Gastrocnemius medialis (tissue), 4 donors: ENCODE data around the gene PRDM16. TPM values are rescaled to one million over a fixed set of nuclear protein-coding genes. Genes with fewer than 3 reads are reported as not detected.

ENCODE experiments used
- ATAC-seq, 2 donors: fragments of 150-250 bp; one replicate each; pipeline ENCODE4 v1.9.1; 2016
- DNase-seq, 2 donors: peaks; one replicate each; pipeline ENCODE4 v3.0.0-alpha.2; 2019
- H3K27ac ChIP-seq, 4 donors: fragments of 200-600 bp; sonication (generic); 1 replicate in 1 of 4; 2 replicates in 3 of 4; pipeline ENCODE4 v1.5.1; 2016 to 2018; ENCODE audit warnings: mild to moderate bottlenecking in 2 of 4, moderate library complexity in 1 of 4
- H3K27me3 ChIP-seq, 3 donors: fragments of 200-600 bp; sonication (generic) in 2 of 3; 1 replicate in 1 of 3; 2 replicates in 2 of 3; pipeline versions ENCODE4 v1.5.1 to v1.6.0; 2016 to 2019; ENCODE audit warnings: mild to moderate bottlenecking in 1 of 3, moderate library complexity in 1 of 3
- H3K36me3 ChIP-seq, 2 donors: fragments of 200-600 bp; sonication (generic) in 1 of 2; one replicate each; pipeline ENCODE4 v1.5.1; 2017 to 2018
- H3K4me1 ChIP-seq, 2 donors: fragments of 200-600 bp; sonication (generic) in 1 of 2; one replicate each; pipeline ENCODE4 v1.5.1; 2016 to 2017; ENCODE audit warnings: mild to moderate bottlenecking in 2 of 2
- H3K4me3 ChIP-seq, 4 donors: fragments of 200-600 bp; sonication (generic) in 3 of 4; 1 replicate in 1 of 4; 2 replicates in 3 of 4; pipeline ENCODE4 v1.5.1; 2016 to 2019; ENCODE audit warnings: mild to moderate bottlenecking in 2 of 4
- H3K9me3 ChIP-seq, 3 donors: fragments of 200-600 bp; sonication (generic) in 2 of 3; 1 replicate in 1 of 3; 2 replicates in 2 of 3; pipeline ENCODE4 v1.5.1; 2016 to 2019
- POLR2A ChIP-seq, 2 donors: fragments of 450-650 bp; IDR thresholded peaks; one replicate each; pipeline ENCODE4 v1.6.1; 2017; ENCODE audit warnings: antibody characterized with exemption in 2 of 2, mild to moderate bottlenecking in 2 of 2, moderate library complexity in 2 of 2
- in situ Hi-C, 4 donors: fragments of 200-750 bp; cut with MboI; loops; one replicate each; pipeline versions ENCODE4 v1.15.0 to v1.8.0; 2017; ENCODE audit warnings: low sequenced_read_pairs in 4 of 4
- intact Hi-C: fragments of 100-400 bp; cut with DNase I; formaldehyde crosslinking; loops from one replicate; pipeline ENCODE4 v1.15.1; 2023; ENCODE audit warnings: low total_unique reads
- total RNA-seq, 4 donors: library from RNA; depleted of rRNA; stranded (reverse); fragments of >200 nt; gene quantifications; one replicate each; pipeline versions ENCODE4 v1.1.0 to v1.2.3, GENCODE V29; 2016
- TF ChIP-seq, protein P1 (sequence below), 5 experiments: fragments of 450-650 bp in 3 of 5; fragments of 200-600 bp in 2 of 5; sonication (generic) in 2 of 5; IDR thresholded peaks in 4 of 5; conservative IDR thresholded peaks in 1 of 5; 1 replicate in 4 of 5; 2 replicates in 1 of 5; pipeline ENCODE4 v1.5.1; 2016 to 2019; ENCODE audit warnings: antibody characterized with exemption in 5 of 5, mild to moderate bottlenecking in 3 of 5, moderate library complexity in 3 of 5

The PRDM16 gene
- total RNA-seq, 4 donors from 2014 or later, result 0.03 to 0.19 (median 0.17) TPM

DNA sequence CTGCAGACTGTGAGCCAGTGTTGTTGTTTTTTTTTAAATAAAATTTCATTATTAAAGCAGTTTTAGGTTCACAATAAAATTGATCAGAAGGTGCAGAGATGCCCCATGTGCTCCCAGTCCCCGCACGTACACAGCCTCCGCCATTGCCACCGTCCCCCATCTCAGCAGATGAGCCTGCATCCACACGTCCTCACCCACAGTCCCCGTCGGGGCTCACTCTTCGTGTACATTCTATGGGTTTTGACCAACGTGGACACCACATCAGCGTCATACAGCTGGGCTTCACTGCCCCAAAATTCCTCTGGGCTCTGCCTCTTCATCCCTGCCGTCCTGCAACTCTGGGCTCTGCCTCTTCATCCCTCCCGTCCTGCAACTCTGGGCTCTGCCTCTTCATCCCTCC lies 373.9 kb downstream of the PRDM16 start:
- intact Hi-C loops, result no loop called here
- no peak overlapping the region for H3K4me3 ChIP-seq
- H3K27ac ChIP-seq, result no peak overlapping the region
- H3K27me3 ChIP-seq, result peaks cover 9 to 14% (median 12%) of the 10 kb centered on the region in 3 donors
- no peaks in the 10 kb centered on the region for H3K36me3 ChIP-seq
- no peaks in the 10 kb centered on the region for H3K9me3 ChIP-seq
- TF ChIP-seq POLR2A (IDR thresholded peaks at IDR 0.05), result no peak
- in situ Hi-C loops, result no loop called here
- DNase-seq (no peak), ATAC-seq (no peak)
- no peaks in the 10 kb centered on the region for H3K4me1 ChIP-seq

DNA sequence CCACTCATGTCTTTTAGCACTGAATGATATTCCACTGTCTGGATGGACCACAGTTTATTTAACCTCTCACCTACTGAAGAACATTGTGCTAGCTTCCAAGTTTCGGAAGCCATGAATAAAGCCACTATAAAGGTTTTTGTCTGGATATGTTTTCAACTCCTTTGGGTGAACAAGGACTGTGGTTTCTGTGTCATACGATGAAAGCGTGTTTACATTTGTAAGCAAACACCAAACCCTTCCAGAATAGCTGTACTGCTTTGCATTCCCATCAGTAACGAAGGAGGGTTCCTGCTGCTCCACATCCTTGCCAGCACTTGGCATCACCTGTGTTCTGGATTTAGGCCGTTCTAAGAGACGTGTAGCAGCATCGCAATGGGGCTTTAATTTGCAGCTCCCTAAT lies 374.8 kb downstream of the PRDM16 start:
- Histone ChIP-seq H3K27me3 (peaks cover 9 to 14% (median 11%) of the 10 kb centered on the region in 3 donors), H3K9me3 (no peaks in the 10 kb centered on the region), H3K27ac (no peak overlapping the region), H3K36me3 (no peaks in the 10 kb centered on the region), H3K4me1 (no peaks in the 10 kb centered on the region), H3K4me3 (no peak overlapping the region)
- intact Hi-C loops (no loop called here), in situ Hi-C loops (no loop called here)
- ATAC-seq, result no peak
- TF ChIP-seq POLR2A (IDR thresholded peaks at IDR 0.05), result no peak
- TF ChIP-seq, protein P1, sequence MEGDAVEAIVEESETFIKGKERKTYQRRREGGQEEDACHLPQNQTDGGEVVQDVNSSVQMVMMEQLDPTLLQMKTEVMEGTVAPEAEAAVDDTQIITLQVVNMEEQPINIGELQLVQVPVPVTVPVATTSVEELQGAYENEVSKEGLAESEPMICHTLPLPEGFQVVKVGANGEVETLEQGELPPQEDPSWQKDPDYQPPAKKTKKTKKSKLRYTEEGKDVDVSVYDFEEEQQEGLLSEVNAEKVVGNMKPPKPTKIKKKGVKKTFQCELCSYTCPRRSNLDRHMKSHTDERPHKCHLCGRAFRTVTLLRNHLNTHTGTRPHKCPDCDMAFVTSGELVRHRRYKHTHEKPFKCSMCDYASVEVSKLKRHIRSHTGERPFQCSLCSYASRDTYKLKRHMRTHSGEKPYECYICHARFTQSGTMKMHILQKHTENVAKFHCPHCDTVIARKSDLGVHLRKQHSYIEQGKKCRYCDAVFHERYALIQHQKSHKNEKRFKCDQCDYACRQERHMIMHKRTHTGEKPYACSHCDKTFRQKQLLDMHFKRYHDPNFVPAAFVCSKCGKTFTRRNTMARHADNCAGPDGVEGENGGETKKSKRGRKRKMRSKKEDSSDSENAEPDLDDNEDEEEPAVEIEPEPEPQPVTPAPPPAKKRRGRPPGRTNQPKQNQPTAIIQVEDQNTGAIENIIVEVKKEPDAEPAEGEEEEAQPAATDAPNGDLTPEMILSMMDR (IDR thresholded peaks at IDR 0.05 in 4 of 5, conservative IDR thresholded peaks at IDR 0.05 in 1 of 5), result no peak
- DNase-seq, result no peak

DNA sequence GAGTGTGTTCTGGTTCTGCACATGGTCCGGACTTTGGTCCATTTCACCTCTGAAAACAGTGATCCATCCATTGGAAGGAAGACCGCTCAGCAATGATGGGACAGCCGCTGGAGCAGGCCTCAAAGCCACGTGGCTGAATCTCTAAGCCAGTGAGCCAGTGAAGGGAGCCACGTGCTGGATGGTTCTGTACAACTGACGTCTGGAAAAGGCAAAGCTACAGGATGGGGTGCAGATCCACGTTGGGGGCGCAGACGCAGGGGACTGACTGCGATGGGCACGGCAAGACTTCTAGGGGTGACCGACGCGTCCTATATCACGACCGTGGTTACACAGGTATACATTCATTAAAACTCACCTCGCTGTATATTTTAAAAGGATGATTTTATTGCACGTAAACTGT lies 375.3 kb downstream of the PRDM16 start:
- in situ Hi-C loops (no loop called here), intact Hi-C loops (no loop called here)
- H3K27me3 ChIP-seq, result peaks cover 9 to 14% (median 11%) of the 10 kb centered on the region in 3 donors
- no peaks in the 10 kb centered on the region for H3K9me3 ChIP-seq
- ATAC-seq (no peak), DNase-seq (no peak)
- H3K4me1 ChIP-seq, result no peaks in the 10 kb centered on the region
- H3K36me3 ChIP-seq, result no peaks in the 10 kb centered on the region
- TF ChIP-seq, protein P1 (IDR thresholded peaks at IDR 0.05 in 4 of 5, conservative IDR thresholded peaks at IDR 0.05 in 1 of 5), result no peak
- no peak for TF ChIP-seq POLR2A (IDR thresholded peaks at IDR 0.05)
- no peak overlapping the region for H3K27ac ChIP-seq
- no peak overlapping the region for H3K4me3 ChIP-seq

DNA sequence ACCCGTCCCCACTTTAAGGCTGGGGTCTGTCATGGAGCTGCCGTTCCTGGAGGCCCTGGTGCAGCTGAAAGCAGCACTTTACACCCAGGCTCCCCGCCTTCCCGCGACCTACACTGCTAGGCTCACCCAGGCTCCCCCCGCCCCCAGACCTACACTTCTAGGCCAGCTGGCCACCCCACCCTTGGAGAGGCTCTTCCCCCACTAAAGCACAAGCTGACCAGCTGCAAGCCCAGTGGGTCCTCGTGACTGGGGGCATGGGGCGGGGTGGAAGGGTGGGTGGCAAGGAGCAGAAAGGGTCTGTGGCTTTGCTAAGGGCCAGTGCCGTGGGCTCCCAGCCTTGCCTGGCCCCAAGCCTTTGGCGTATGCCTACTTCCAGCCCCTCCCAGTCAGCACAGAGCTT lies 375.7 kb downstream of the PRDM16 start:
- no peak overlapping the region for H3K4me3 ChIP-seq
- no peak overlapping the region for H3K27ac ChIP-seq
- H3K9me3 ChIP-seq, result no peaks in the 10 kb centered on the region
- no peaks in the 10 kb centered on the region for H3K4me1 ChIP-seq
- ATAC-seq, result no peak
- H3K36me3 ChIP-seq, result no peaks in the 10 kb centered on the region
- TF ChIP-seq POLR2A (IDR thresholded peaks at IDR 0.05), result no peak
- TF ChIP-seq, protein P1 (IDR thresholded peaks at IDR 0.05 in 4 of 5, conservative IDR thresholded peaks at IDR 0.05 in 1 of 5), result no peak
- H3K27me3 ChIP-seq, result peaks cover 9 to 14% (median 11%) of the 10 kb centered on the region in 3 donors
- intact Hi-C loops (no loop called here), in situ Hi-C loops (no loop called here)
- DNase-seq, result no peak

DNA sequence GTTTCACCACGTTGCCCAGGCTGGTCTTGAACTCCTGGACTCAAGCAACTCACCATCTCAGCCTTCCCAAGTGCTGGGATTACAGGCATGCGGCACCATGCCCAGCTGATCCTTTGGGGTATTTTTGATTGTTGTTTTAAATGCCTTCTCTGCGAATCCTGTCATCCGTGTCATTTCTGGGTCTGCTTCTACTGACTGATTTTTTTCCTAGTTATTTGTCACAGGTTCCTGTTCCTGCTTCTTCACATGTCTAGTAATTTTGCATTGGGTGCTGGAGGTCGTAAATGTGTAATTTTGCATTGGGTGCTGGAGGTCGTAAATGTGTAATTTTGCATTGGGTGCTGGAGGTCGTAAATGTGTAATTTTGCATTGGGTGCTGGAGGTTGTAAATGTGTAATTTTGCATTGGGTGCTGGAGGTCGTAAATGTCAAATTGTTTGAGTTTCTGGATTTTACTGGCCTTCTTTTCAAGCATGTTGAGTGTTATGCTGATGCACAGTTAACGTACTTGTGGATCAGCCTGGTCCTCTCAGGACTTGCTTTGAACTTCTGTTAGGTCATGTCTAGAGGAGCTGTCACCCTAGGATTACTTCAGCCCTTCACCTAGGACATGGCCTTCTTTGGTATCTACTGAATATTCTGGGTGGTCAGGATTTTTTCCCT lies 381.3 kb downstream of the PRDM16 start:
- intact Hi-C loops, result no loop called here
- DNase-seq, result no peak

More for the DNA sequence above, 381.3 kb downstream of the PRDM16 start:
- in situ Hi-C loops, result no loop called here
- ATAC-seq, result no peak
- Histone ChIP-seq H3K4me3 (no peak overlapping the region), H3K36me3 (no peaks in the 10 kb centered on the region), H3K27ac (no peak overlapping the region), H3K9me3 (no peaks in the 10 kb centered on the region), H3K27me3 (peaks cover 0 to 7% (median 2%) of the 10 kb centered on the region in 3 donors), H3K4me1 (peaks cover 3 to 12% of the 10 kb centered on the region in 2 donors)
- TF ChIP-seq, protein P1 (IDR thresholded peaks at IDR 0.05 in 4 of 5, conservative IDR thresholded peaks at IDR 0.05 in 1 of 5), result no peak
- TF ChIP-seq POLR2A (IDR thresholded peaks at IDR 0.05), result no peak
